Measurements from ENCODE around the gene METTL13.

DNA sequence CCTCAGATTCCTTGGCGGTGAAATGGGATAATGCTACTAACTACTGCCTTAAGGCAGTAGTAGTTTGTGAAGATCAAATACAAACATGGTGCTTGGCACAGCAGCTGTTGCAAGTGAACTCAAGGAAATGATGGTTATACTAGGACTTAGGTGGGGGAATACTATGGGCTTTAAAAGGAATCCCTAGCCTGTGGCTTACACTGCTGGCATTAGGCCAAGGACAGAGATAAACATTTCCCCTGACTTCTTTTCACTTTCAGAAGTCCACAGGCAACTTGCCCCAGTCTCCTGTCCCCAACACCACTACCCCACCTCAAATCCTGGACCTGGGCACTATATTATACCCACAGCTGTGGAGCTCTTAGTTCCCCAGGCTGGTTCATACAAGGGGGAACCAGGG is 26.5 kb upstream of the METTL13 start:
- TF ChIP-seq GATA3 (IDR thresholded peaks at IDR 0.05; ENCODE audit: low read depth, low read length) = no peak
- TF ChIP-seq GATA2 (IDR thresholded peaks at IDR 0.05; ENCODE audit: low read depth, low read length) = no peak

Data from SH-SY5Y (cell line).